ENCODE measurements around the gene KIAA0825. TPM values are rescaled to one million over a fixed set of nuclear protein-coding genes. Genes with fewer than 3 reads are reported as not detected.

The KIAA0825 gene
- total and polyA plus RNA-seq, 3 donors from 2014 or later, result 4.1 to 11.2 (median 9.3) TPM

DNA sequence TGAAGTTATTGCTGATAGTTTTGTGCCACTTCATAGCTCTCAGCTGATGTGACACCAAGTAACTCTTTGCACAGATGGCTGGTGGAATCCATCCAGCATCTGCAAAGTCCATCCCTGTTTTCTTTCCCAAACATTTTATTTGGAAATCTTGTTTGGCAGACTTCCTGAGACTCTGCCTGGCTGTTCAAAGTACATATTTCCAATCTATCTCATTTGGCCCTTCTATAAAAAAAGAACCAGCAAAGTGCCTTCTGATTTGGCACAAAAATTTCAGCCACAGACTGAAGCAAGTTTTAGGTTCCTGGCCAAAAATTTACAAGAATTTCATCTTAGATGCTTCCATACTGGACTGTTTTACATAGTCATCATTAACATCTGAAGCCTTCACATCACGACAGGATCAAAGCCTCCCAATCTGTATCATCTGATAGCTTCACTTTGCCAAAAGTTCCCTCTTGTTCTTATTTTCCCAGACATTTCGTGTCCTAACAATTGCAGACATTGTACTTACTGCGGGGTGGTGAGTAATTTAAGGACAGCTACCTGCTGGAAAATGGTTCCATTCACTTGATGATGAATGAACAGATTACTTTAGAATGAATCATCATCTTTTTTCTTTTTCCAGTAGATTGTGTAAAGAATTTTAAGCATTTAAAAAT lies 377.3 kb downstream of the KIAA0825 start:
- H3K36me3 ChIP-seq (ENCODE audit: low read depth, missing control alignments), result no peaks in the 10 kb centered on the region
- TF ChIP-seq, protein P1, sequence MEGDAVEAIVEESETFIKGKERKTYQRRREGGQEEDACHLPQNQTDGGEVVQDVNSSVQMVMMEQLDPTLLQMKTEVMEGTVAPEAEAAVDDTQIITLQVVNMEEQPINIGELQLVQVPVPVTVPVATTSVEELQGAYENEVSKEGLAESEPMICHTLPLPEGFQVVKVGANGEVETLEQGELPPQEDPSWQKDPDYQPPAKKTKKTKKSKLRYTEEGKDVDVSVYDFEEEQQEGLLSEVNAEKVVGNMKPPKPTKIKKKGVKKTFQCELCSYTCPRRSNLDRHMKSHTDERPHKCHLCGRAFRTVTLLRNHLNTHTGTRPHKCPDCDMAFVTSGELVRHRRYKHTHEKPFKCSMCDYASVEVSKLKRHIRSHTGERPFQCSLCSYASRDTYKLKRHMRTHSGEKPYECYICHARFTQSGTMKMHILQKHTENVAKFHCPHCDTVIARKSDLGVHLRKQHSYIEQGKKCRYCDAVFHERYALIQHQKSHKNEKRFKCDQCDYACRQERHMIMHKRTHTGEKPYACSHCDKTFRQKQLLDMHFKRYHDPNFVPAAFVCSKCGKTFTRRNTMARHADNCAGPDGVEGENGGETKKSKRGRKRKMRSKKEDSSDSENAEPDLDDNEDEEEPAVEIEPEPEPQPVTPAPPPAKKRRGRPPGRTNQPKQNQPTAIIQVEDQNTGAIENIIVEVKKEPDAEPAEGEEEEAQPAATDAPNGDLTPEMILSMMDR (IDR thresholded peaks at IDR 0.05), result no peak
- TF ChIP-seq POLR2A (IDR thresholded peaks at IDR 0.05), result no peak
- no peaks in the 10 kb centered on the region for H3K4me1 ChIP-seq
- no peaks in the 10 kb centered on the region for H3K9me3 ChIP-seq
- 48 to 57% methylated on average over 3 of the region's 3 CpGs for WGBS, 2 donors
- H3K27me3 ChIP-seq, result no peaks in the 10 kb centered on the region
- intact Hi-C loops (cut with DNase I; ENCODE audit: low total_unique reads), result no loop called here
- no peak for DNase-seq
- H3K4me3 ChIP-seq, result no peak overlapping the region
- no peak overlapping the region for H3K27ac ChIP-seq

DNA sequence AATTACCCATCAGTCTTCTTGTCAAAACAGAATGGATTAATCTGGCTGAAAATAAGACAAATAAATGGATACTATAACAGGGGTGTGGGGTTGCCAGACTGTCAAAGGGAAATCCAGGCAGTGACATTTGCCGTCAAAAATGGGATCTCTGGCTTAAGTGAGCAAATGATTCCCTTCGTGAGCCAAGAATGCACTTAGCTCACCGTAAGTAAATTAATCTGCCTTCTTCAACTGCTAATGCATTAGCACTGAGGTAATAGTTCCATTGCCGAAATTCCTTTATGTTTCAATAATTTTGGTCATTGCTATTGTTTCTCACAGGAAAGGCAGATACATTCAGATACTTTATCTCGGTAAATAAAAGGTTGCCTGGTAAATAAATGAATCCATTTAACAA lies 377.8 kb downstream of the KIAA0825 start:
- no peak for TF ChIP-seq POLR2A (IDR thresholded peaks at IDR 0.05)
- TF ChIP-seq, protein P1 (IDR thresholded peaks at IDR 0.05), result no peak
- Histone ChIP-seq H3K4me3 (no peak overlapping the region), H3K27me3 (no peaks in the 10 kb centered on the region), H3K36me3 (ENCODE audit: low read depth, missing control alignments) (no peaks in the 10 kb centered on the region), H3K9me3 (no peaks in the 10 kb centered on the region), H3K4me1 (no peaks in the 10 kb centered on the region), H3K27ac (no peak overlapping the region)
- no peak for DNase-seq
- intact Hi-C loops (cut with DNase I; ENCODE audit: low total_unique reads), result no loop called here
- WGBS, 2 donors, result 45 to 47% methylated on average over 5 of the region's 5 CpGs

DNA sequence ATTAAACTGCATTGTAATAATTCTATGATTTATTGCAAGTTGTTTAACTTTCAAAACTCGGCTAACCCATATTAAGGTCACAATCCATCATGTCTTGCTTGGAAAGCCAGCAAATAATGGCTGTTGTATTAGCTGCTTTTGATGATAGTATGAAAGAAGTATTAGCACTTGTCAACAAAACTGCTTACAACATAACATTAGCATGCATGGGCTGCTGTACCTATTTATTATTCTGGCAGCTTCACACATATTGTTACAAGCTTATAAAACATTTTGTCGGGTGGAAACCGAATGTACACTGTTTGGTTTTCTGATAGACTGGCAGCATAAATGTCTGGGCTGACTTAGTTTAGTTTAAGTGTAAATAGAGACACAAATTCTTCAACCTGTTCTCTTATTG lies 378.3 kb downstream of the KIAA0825 start:
- Histone ChIP-seq H3K36me3 (ENCODE audit: low read depth, missing control alignments) (no peaks in the 10 kb centered on the region), H3K27me3 (no peaks in the 10 kb centered on the region), H3K4me1 (no peaks in the 10 kb centered on the region), H3K27ac (no peak overlapping the region), H3K9me3 (no peaks in the 10 kb centered on the region), H3K4me3 (no peak overlapping the region)
- WGBS, 2 donors, result 55 to 69% methylated on average over 3 of the region's 3 CpGs
- DNase-seq, result no peak
- intact Hi-C loops (cut with DNase I; ENCODE audit: low total_unique reads), result no loop called here
- no peak for TF ChIP-seq POLR2A (IDR thresholded peaks at IDR 0.05)
- TF ChIP-seq, protein P1 (IDR thresholded peaks at IDR 0.05), result no peak

DNA sequence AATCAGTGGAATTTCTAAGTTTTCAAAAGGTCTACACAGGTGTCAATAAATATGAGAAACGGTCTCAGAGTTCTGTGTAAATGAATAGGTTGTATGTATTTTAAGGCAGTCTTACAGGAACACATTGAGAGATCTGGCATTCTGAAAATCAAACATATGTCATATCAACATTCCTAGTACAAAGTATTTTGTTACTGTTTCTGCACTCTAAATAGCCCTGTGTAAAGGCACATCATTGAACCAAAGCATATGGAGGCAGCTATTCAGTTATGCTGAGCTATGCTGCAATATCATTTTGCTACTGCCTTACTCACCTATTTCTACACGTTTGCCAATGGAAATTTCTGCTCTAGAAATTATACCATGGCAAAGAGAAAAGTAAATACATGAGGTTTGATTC lies 379.1 kb downstream of the KIAA0825 start:
- no peaks in the 10 kb centered on the region for H3K27me3 ChIP-seq
- no peak overlapping the region for H3K4me3 ChIP-seq
- H3K27ac ChIP-seq, result no peak overlapping the region
- intact Hi-C loops (cut with DNase I; ENCODE audit: low total_unique reads), result no loop called here
- no peak for DNase-seq
- no peak for TF ChIP-seq POLR2A (IDR thresholded peaks at IDR 0.05)
- TF ChIP-seq, protein P1 (IDR thresholded peaks at IDR 0.05), result no peak
- no peaks in the 10 kb centered on the region for H3K4me1 ChIP-seq
- H3K36me3 ChIP-seq (ENCODE audit: low read depth, missing control alignments), result no peaks in the 10 kb centered on the region
- 65 to 67% methylated on average over 2 of the region's 2 CpGs for WGBS, 2 donors
- no peaks in the 10 kb centered on the region for H3K9me3 ChIP-seq

DNA sequence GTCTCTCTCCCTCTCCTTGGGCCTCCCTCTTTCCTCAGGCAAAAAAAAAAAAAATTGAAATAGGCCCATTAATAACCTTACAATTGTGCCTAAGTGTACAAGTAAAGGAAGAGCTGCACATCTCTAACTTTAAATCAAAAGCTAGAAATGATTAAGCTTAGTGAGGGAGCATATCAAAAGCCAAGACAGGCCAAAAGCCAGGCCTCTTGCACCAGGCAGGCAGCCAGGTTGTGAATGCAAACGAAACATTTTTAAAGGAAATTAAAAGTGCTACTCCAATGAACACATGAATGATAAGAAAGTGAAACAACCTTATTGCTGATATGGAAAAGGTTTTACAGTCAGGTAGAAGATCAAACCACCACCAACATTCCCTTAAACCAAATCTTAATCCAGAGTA lies 383.4 kb downstream of the KIAA0825 start:
- Histone ChIP-seq H3K4me1 (no peaks in the 10 kb centered on the region), H3K4me3 (no peak overlapping the region), H3K36me3 (ENCODE audit: low read depth, missing control alignments) (no peaks in the 10 kb centered on the region), H3K27me3 (no peaks in the 10 kb centered on the region), H3K9me3 (no peaks in the 10 kb centered on the region), H3K27ac (no peak overlapping the region)
- 42 to 46% methylated on average over 1 of the region's 1 CpG for WGBS, 2 donors
- no peak for TF ChIP-seq POLR2A (IDR thresholded peaks at IDR 0.05)
- TF ChIP-seq, protein P1 (IDR thresholded peaks at IDR 0.05), result no peak
- no peak for DNase-seq
- intact Hi-C loops (cut with DNase I; ENCODE audit: low total_unique reads), result no loop called here

Data from testis (tissue), 3 donors.